Activated naive CD4-positive, alpha-beta T cell (primary cell): ENCODE measurements around the gene PCMTD2.

Source experiments
- DNase-seq, 4 experiments: peaks; one replicate each; lab custom pipeline; 2025; lab: John Stamatoyannopoulos, UW

Gene PCMTD2

GRCh38 chr20:64256282-64256935, 861 bp downstream of the PCMTD2 start:
- no peak for DNase-seq

- no peak for DNase-seq
Observed at GRCh38 chr20:64257107-64257757, 1.7 kb downstream of the PCMTD2 start.

DNA sequence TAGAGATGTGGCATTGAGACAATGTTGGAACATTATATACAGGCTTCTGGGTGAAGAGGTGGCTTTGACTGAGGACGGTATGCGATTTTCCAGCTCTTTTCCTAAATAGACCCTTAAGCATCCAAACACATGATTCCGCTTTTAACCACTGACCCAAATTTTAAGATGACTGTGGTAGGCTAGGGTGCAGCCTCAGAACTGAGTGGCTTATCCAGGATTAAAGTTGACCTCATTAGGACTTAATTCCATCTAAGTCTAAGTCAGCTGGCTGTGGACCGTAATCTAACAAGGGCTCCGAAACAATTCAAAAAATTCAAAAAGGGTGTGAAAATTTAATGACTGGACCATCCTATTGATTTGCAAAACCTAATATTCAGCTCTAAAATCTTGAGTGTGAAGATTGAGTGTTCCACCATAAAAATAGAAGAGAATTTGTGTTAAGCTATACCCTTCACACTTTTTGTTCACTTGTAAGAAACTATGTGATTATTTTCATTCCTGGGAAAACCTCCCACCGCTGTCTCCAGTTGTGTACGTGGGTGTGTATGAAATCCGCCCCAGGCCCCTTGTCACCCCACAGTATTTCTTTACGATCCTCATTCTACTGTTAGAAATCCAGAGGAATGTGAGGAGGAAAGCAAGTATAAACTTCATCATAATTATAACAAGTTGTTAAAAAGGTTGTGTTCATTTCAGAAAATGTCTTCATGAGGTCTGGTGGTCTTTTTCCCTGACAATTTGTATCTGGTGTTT, 2.7 kb downstream of the PCMTD2 start:
- DNase-seq: no peak

- no peak for DNase-seq
Observed at GRCh38 chr20:64260239-64260638, 4.7 kb downstream of the PCMTD2 start.

DNA sequence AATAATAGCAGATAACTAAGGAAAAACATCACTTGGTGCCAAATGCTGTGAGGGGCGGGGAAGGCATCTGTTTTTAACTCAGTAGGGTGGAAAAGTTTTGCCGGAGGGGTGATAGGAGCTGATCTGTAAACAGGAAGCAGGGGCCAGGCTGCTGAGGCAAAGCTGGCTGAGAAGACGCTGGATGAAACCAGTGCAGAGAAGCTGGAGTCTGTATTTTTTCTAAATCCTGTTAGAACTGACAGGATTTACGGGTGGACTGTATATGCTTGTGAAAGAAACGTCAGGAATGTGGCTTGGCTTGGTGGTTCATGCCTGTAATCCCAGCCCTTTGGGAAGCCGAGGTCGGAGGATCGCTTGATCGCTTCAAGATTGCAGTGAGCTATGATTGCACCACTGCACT, 5.6 kb downstream of the PCMTD2 start:
- no peak for DNase-seq

- no peak for DNase-seq
Observed at GRCh38 chr20:64264091-64264490, 8.5 kb downstream of the PCMTD2 start.

DNA sequence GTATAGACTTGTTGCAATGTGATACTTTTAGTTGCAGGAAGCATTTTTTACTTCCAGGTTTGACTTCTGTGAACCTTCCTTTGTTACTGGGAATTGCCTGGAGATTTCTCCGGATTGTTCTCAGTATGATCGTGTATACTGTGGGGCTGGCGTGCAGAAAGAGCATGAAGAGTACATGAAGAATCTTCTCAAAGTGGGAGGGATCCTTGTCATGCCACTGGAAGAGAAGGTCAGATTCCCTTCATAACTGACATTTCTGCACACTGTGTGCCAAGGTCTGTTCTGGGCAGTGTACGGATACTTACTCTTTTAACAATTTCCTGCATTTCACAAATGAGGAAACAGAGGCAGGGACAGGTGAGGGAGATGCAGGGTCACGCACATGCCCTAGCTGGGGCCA, 9.7 kb downstream of the PCMTD2 start:
- DNase-seq: no peak

GRCh38 chr20:64266988-64267387, 11.4 kb downstream of the PCMTD2 start:
- DNase-seq: no peak

DNA sequence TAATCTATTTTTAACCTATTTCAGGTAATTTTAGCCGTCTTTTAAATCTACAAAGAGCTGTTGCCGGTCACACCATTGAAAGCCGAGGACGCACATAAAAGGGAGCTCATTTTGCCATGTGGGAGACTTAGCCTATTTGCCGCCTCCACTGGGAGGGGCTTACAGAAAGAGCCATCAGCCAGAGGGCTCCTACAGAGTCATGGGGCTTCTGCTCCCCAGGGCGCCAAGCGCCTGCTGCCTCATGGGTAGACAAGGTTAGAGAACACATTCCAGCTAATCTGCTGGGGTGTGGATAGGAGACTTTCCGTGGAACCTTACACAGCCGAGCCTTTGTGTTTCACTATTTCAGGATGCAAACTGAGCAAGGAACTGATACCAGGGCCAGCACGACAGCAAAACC, 12.6 kb downstream of the PCMTD2 start:
- DNase-seq: no peak

DNA sequence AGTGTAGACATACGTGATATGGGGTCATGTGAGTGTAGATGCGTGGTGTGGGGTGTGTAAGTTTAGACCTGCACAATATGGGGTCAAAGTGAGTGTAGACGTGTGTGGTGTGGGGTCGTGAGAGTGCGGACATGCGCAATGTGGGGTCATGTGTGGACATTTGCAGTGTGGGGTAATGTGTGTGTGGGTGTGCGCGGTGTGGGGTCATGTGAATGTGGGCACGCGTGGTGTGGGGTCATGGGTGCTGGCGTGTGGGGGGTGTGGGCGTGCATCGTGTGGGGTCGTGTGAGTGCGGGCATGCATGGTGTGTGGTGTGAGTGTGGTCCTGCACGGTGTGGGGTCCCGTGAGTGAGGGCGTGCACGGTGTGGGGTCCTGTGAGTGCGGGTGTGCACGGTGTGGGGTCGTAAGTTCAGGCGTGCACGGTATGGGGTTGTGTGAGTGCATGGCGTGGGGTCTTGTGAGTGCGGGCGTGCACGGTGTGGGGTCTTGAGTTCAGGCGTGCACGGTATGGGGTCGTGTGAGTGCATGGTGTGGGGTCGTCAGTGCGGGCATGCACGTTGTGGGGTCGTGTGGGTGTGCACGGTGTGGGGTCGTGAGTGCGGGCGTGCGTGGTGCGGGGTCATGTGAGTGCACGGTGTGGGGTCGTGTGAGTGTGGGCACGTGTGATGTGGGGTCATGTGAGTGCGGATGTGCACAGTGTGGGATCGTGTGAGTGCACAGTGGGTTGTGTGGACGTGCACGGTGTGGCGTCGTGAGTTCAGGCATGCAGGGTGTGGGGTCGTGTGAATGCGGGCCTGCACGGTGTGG, 14.3 kb downstream of the PCMTD2 start:
- DNase-seq: no peak

DNA sequence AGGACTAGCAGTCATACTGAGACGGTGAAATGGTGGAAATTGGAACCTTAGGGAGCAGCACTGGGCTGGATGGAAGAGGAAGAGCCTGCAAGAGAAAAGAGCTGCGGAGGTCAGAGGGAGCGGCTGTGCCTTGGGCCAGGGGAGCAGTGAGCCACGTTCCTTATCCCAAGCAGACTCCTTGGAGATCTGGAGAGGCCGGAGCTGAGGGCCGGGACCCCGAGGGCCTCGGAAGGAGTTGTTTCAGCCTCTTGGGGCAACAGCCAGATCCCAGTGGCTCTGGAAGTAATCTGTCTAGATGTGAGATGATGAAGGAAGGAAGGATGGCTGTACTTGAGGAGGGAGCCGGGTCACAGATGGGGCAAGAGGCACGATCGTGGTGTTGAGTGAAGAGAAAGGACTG, 16.1 kb downstream of the PCMTD2 start:
- DNase-seq: no peak

GRCh38 chr20:64273109-64273508, 17.6 kb downstream of the PCMTD2 start:
- no peak for DNase-seq

DNA sequence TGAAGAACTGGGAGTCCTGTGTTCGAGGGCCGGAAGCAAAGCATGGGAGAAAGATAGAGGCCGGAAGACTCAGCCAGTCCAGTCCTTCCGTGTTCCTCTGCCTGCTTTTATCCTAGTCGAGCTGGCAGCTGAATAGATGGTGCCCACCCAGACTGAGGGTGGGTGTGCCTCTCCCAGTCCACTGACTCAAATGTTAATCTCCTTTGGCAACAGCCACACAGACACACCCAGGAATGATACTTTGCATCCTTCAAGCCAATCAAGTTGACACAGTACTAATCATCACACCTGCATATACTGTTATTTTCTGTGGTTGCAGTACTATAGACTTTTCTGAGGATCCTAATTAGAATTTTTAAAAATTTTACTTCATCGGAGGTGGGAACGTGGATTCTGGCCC, 21.3 kb downstream of the PCMTD2 start:
- no peak for DNase-seq

DNA sequence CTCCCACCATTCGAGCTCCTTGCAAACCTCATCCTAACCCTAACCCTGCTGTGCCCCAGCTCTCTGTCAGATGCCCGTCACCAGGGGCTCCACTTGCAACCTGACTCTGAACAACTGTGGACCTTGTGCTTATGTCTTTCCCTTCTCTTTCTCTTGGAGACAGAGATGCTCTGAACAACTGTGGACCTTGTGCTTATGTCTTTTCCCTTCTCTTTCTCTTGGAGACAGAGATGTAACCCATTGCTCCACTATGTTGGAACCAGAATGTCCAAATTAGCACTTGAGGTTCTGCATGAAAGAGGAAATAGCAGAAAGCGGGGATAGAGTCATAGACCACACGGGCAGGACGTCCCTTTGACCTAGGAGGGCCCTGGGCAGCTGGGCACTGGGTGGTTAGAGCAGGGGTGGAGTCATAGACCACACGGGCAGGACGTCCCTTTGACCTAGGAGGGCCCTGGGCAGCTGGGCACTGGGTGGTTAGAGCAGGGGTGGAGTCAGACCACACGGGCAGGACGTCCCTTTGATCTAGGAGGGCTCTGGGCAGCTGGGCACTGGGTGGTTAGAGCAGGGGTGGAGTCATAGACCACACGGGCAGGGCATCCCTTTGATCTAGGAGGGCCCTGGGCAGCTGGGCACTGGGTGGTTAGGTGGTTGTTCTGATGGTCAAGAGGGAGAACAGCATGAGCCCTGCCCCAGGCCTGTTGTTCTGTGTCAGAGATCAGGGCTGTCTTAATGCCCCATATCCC, 22.2 kb downstream of the PCMTD2 start:
- DNase-seq: no peak

DNA sequence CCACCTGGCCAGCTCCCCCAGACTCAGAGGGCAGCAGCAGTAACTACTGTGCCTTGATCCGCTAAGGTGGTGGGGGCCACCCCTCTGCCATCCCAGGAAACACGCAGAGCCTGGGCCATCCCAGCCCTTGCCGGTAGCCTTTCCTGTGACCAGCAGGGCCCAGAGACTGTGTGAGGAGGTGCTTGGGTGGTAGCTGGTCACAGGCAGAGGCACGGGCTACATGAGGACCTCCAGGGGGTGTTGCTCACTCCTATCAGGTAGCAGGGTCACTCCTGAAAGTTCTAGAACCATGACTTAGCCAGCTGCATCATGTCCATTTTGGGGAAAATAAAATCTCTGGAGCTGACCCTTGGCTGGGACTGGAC, 22.8 kb downstream of the PCMTD2 start:
- DNase-seq: no peak

DNA sequence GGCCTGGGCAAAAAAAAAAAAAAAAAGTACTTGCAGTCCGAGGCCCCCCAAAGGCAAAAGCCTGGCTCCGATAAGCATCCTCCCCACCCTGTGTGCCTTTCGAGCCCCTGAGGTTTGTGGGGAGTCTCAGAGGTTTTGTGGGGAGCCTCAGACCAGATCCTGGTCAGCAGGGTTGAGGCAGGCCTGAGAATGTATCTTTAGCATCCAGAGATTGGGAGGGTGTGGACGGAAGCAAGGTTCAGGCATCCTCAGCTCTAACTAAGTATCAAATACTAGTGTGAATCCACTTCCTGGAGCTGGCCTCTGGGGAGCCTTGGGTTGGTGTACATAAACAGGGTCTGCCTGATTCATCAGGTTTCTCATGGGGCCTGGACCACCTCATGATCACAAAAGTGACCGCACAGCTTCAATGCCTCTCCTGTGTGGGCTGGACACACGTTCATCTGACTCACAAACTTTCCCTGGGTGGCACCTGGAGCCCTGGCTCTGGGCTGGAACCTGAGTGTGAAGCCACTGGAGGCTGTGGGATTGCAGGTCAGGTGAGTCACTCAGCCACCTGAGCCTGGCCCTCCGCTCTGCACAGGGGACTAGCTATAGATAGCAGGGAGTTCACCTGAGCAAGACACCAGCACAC, 24.4 kb downstream of the PCMTD2 start:
- no peak for DNase-seq

- DNase-seq: no peak
Observed at GRCh38 chr20:64280460-64280843, 24.9 kb downstream of the PCMTD2 start.

GRCh38 chr20:64283646-64284045, 28.1 kb downstream of the PCMTD2 start:
- DNase-seq: no peak

DNA sequence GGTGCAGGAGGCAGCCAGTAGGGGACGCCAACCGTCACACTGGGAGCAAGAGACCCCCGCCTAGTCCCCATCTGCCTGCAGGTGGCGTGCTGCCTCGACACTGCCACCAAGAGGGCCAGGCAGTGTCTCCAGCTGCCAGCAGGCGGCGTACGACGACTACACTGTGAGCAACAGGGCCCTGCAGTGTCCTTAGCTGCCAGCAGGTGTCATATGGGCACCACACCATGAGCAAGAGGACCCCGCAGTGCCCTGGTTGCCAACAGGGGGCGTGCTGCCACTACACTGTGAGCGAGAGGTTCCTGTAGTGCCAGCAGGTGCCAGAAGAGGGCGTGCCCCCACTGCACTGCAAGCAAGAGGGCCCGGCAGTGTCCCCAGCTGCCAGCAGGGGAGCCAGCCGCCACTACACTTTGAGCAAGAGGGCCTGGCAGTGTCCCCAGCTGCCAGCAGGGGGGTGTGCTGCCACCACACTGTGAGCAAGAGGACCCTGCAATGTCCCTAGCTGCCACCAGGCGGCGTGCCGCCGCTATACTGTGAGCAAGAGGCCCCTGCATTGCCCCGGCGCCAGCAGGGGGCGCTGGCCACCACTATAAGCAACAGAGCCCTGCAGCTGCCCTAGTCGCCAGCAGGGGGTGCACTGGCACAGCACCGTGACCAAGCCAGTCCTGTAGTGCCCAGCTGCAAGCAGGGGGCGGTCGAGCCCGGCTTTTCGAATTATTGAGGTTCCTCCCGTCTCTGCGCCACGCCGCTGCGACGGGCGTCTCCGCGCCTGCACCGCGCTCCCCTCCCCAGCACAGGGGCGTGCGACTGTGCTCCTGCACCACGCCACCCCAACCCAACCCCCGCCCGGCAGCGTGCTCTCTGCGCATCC, 30.3 kb downstream of the PCMTD2 start:
- peak in 3 of 4 experiments; percentile 38 to 80 (median 74) for DNase-seq
